ENCODE data around the gene MGAT2. TPM values are rescaled to one million over a fixed set of nuclear protein-coding genes. Genes with fewer than 3 reads are reported as not detected.

The MGAT2 gene
- polyA plus RNA-seq, 3 donors: 8.9 to 38.0 (median 36.3) TPM

GRCh38 chr14:49581209-49582112 is 39.1 kb upstream of the MGAT2 start:
- H2AFZ ChIP-seq (ENCODE audit: insufficient read depth, low read depth, low read length, poor library complexity, severe bottlenecking): no peak overlapping the region
- no peak overlapping the region for H3K4me3 Mint-ChIP-seq
- peaks cover 42% of the 10 kb centered on the region for H3K4me1 Mint-ChIP-seq
- 100% methylated on average over 7 of the region's 9 CpGs for WGBS (ENCODE audit: insufficient coverage)
- H3K27ac ChIP-seq (ENCODE audit: low read depth in 1 of 2, low read length in 2 of 2): peak overlapping the region in 1 of 2 donors; percentile 5
- H3K27me3 ChIP-seq (ENCODE audit: control insufficient read depth in 2 of 2, insufficient read depth in 2 of 2, low read length in 2 of 2): no peaks in the 10 kb centered on the region
- H3K4me3 ChIP-seq (replicated peaks in 1 of 3; ENCODE audit: low read depth in 2 of 3, low read length in 3 of 3): no peak overlapping the region
- H3K79me2 ChIP-seq (ENCODE audit: insufficient read depth, low read length): peaks cover 71% of the 10 kb centered on the region
- no peaks in the 10 kb centered on the region for H3K9me3 ChIP-seq (replicated peaks in 1 of 2; ENCODE audit: control insufficient read depth in 1 of 2, insufficient read depth in 1 of 2, low read length in 2 of 2)
- peaks cover 45 to 57% of the 10 kb centered on the region in 2 donors for H3K36me3 Mint-ChIP-seq
- H3K9me3 Mint-ChIP-seq: no peaks in the 10 kb centered on the region
- H3K9ac ChIP-seq (ENCODE audit: insufficient read depth, low read length, poor library complexity, severe bottlenecking): no peak overlapping the region
- intact Hi-C loops (cut with micrococcal nuclease): no loop called here
- H3K4me1 ChIP-seq (ENCODE audit: control insufficient read depth in 1 of 2, insufficient read depth in 2 of 2, low read length in 2 of 2): peaks cover 16 to 17% of the 10 kb centered on the region in 2 donors
- peaks cover 30 to 52% of the 10 kb centered on the region in 2 donors for H3K36me3 ChIP-seq (replicated peaks in 1 of 2; ENCODE audit: control insufficient read depth in 1 of 2, insufficient read depth in 2 of 2, low read length in 2 of 2)
- no peak for DNase-seq
- TF ChIP-seq, protein P1, sequence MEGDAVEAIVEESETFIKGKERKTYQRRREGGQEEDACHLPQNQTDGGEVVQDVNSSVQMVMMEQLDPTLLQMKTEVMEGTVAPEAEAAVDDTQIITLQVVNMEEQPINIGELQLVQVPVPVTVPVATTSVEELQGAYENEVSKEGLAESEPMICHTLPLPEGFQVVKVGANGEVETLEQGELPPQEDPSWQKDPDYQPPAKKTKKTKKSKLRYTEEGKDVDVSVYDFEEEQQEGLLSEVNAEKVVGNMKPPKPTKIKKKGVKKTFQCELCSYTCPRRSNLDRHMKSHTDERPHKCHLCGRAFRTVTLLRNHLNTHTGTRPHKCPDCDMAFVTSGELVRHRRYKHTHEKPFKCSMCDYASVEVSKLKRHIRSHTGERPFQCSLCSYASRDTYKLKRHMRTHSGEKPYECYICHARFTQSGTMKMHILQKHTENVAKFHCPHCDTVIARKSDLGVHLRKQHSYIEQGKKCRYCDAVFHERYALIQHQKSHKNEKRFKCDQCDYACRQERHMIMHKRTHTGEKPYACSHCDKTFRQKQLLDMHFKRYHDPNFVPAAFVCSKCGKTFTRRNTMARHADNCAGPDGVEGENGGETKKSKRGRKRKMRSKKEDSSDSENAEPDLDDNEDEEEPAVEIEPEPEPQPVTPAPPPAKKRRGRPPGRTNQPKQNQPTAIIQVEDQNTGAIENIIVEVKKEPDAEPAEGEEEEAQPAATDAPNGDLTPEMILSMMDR (IDR thresholded peaks at IDR 0.05): no peak
- H4K20me1 ChIP-seq (ENCODE audit: insufficient read depth, low read length): peaks cover 64% of the 10 kb centered on the region
- no peak overlapping the region for H3K4me2 ChIP-seq (replicated peaks; ENCODE audit: extremely low read depth, low read length, poor library complexity, severe bottlenecking)
- peak overlapping the region in 4 of 7 donors; percentile 1 to 53 (median 16) for H3K27ac Mint-ChIP-seq
- H3K27me3 Mint-ChIP-seq (ENCODE audit: low read depth in 3 of 3): peaks cover 0 to 3% (median 0%) of the 10 kb centered on the region in 3 donors

GRCh38 chr14:49582113-49582977 is 38.3 kb upstream of the MGAT2 start:
- Histone ChIP-seq H3K9ac (ENCODE audit: insufficient read depth, low read length, poor library complexity, severe bottlenecking) (no peak overlapping the region), H3K27ac (ENCODE audit: low read depth in 1 of 2, low read length in 2 of 2) (peak overlapping the region in 1 of 2 donors; percentile 16), H3K9me3 (replicated peaks in 1 of 2; ENCODE audit: control insufficient read depth in 1 of 2, insufficient read depth in 1 of 2, low read length in 2 of 2) (no peaks in the 10 kb centered on the region), H3K4me3 (replicated peaks in 1 of 3; ENCODE audit: low read depth in 2 of 3, low read length in 3 of 3) (no peak overlapping the region), H3K4me1 (ENCODE audit: control insufficient read depth in 1 of 2, insufficient read depth in 2 of 2, low read length in 2 of 2) (peaks cover 16 to 21% of the 10 kb centered on the region in 2 donors), H3K4me2 (replicated peaks; ENCODE audit: extremely low read depth, low read length, poor library complexity, severe bottlenecking) (no peak overlapping the region), H3K36me3 (replicated peaks in 1 of 2; ENCODE audit: control insufficient read depth in 1 of 2, insufficient read depth in 2 of 2, low read length in 2 of 2) (peaks cover 24 to 43% of the 10 kb centered on the region in 2 donors), H3K79me2 (ENCODE audit: insufficient read depth, low read length) (peaks cover 71% of the 10 kb centered on the region), H4K20me1 (ENCODE audit: insufficient read depth, low read length) (peaks cover 64% of the 10 kb centered on the region), H3K27me3 (ENCODE audit: control insufficient read depth in 2 of 2, insufficient read depth in 2 of 2, low read length in 2 of 2) (no peaks in the 10 kb centered on the region), H2AFZ (ENCODE audit: insufficient read depth, low read depth, low read length, poor library complexity, severe bottlenecking) (no peak overlapping the region)
- H3K27ac Mint-ChIP-seq: peak overlapping the region in 2 of 7 donors; percentile 4
- 100% methylated on average over 3 of the region's 4 CpGs for WGBS (ENCODE audit: insufficient coverage)
- peaks cover 0 to 3% (median 0%) of the 10 kb centered on the region in 3 donors for H3K27me3 Mint-ChIP-seq (ENCODE audit: low read depth in 3 of 3)
- peaks cover 38 to 49% of the 10 kb centered on the region in 2 donors for H3K36me3 Mint-ChIP-seq
- TF ChIP-seq, protein P1 (IDR thresholded peaks at IDR 0.05): no peak
- DNase-seq: no peak
- peaks cover 45% of the 10 kb centered on the region for H3K4me1 Mint-ChIP-seq
- intact Hi-C loops (cut with micrococcal nuclease): no loop called here
- no peaks in the 10 kb centered on the region for H3K9me3 Mint-ChIP-seq
- H3K4me3 Mint-ChIP-seq: no peak overlapping the region
